HEK293 (cell line): Measurements from ENCODE around the gene DHX38.

ENCODE experiments used
- CTCF ChIP-seq: fragments of 450-650 bp; formaldehyde crosslinking; IDR thresholded peaks from 2 replicates; pipeline ENCODE4 v1.5.1; 2016; ENCODE audit warnings: missing biosample characterization, missing genetic modification characterization
- SETDB1 ChIP-seq: IDR thresholded peaks from one replicate; pipeline ENCODE4 v1.6.1; 2017; ENCODE audit warnings: mild to moderate bottlenecking, low read length, moderate library complexity, mixed read lengths; ENCODE audit not compliant: insufficient read length
- YY1 ChIP-seq: fragments of 450-650 bp; formaldehyde crosslinking; IDR thresholded peaks from 2 replicates; pipeline ENCODE4 v1.5.1; 2018; ENCODE audit warnings: missing biosample characterization, missing genetic modification characterization
- ZBTB20 ChIP-seq: fragments of 450-650 bp; formaldehyde crosslinking; IDR thresholded peaks from 2 replicates; pipeline ENCODE4 v1.5.1; 2016; ENCODE audit warnings: missing biosample characterization, missing genetic modification characterization
- ZNF155 ChIP-seq: fragments of 450-650 bp; formaldehyde crosslinking; IDR thresholded peaks from 2 replicates; pipeline ENCODE4 v1.5.1; 2016; ENCODE audit warnings: missing biosample characterization, missing genetic modification characterization
- ZNF302 ChIP-seq: fragments of 450-650 bp; formaldehyde crosslinking; IDR thresholded peaks from 2 replicates; pipeline ENCODE4 v1.5.1; 2016; ENCODE audit warnings: missing biosample characterization, missing genetic modification characterization, low read depth
- ZNF449 ChIP-seq: fragments of 450-650 bp; formaldehyde crosslinking; IDR thresholded peaks from 2 replicates; pipeline ENCODE4 v1.5.1; 2017; ENCODE audit warnings: missing biosample characterization, mild to moderate bottlenecking, missing genetic modification characterization, moderate library complexity
- ZNF610 ChIP-seq: fragments of 450-650 bp; formaldehyde crosslinking; IDR thresholded peaks from 2 replicates; pipeline ENCODE4 v1.5.1; 2016; ENCODE audit warnings: missing biosample characterization, missing genetic modification characterization, borderline replicate concordance
- ZNF677 ChIP-seq: fragments of 450-650 bp; IDR thresholded peaks from 2 replicates; pipeline ENCODE4 v1.5.0; 2018; ENCODE audit warnings: missing biosample characterization, mild to moderate bottlenecking, missing genetic modification characterization, moderate library complexity
- ZNF837 ChIP-seq: fragments of 450-650 bp; formaldehyde crosslinking; IDR thresholded peaks from 2 replicates; pipeline ENCODE4 v1.5.1; 2016; ENCODE audit warnings: missing biosample characterization, missing genetic modification characterization
- TF ChIP-seq, protein P1 (sequence below): IDR thresholded peaks from 2 replicates; pipeline ENCODE4 v1.6.1; 2011; ENCODE audit warnings: mild to moderate bottlenecking, low read depth, low read length, borderline replicate concordance

GRCh38 chr16:72159801-72160200 is 66.2 kb downstream of the DHX38 start:
- TF ChIP-seq ZNF302 (tag by site-specific recombination), result no peak
- no peak for TF ChIP-seq ZNF837 (tag by site-specific recombination)
- TF ChIP-seq YY1, result no peak
- TF ChIP-seq ZNF155 (tag by site-specific recombination), result no peak
- TF ChIP-seq ZNF449 (tag by site-specific recombination), result no peak
- TF ChIP-seq, protein P1, sequence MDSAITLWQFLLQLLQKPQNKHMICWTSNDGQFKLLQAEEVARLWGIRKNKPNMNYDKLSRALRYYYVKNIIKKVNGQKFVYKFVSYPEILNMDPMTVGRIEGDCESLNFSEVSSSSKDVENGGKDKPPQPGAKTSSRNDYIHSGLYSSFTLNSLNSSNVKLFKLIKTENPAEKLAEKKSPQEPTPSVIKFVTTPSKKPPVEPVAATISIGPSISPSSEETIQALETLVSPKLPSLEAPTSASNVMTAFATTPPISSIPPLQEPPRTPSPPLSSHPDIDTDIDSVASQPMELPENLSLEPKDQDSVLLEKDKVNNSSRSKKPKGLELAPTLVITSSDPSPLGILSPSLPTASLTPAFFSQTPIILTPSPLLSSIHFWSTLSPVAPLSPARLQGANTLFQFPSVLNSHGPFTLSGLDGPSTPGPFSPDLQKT, result no peak
- no peak for TF ChIP-seq CTCF (tag by site-specific recombination)
- TF ChIP-seq ZNF677 (tag by site-specific recombination), result no peak
- no peak for TF ChIP-seq ZNF610 (tag by site-specific recombination)
- TF ChIP-seq ZBTB20 (tag by site-specific recombination), result no peak
- no peak for TF ChIP-seq SETDB1
